Bronchial epithelial cell (primary cell): Measurements from ENCODE around the gene B3GNT7. TPM values are rescaled to one million over a fixed set of nuclear protein-coding genes. Genes with fewer than 3 reads are reported as not detected.
A peak's percentile ranks its signal among the peaks of the same experiment; 100 is the strongest.

ENCODE experiments used
- DNase-seq: peaks from one replicate; pipeline ENCODE4 v3.0.0-alpha.2; 2010; ENCODE audit warnings: low read depth
- FAIRE-seq: peaks from 2 replicates; lab custom pipeline; 2011; peaks lifted over from hg19 to GRCh38; lab: Jason Lieb, UNC
- H3K27me3 ChIP-seq: 2 replicates; pipeline ENCODE4 v1.5.1; 2011; ENCODE audit warnings: low read length; ENCODE audit not compliant: control insufficient read depth, insufficient read depth
- H3K36me3 ChIP-seq: 2 replicates; pipeline ENCODE4 v1.5.1; 2011; ENCODE audit warnings: low read length; ENCODE audit not compliant: control insufficient read depth, insufficient read depth
- H3K4me3 ChIP-seq: 2 replicates; pipeline ENCODE4 v1.5.1; 2011; ENCODE audit warnings: mild to moderate bottlenecking, low read depth, low read length, control low read depth
- total RNA-seq: library from RNA; depleted of rRNA; stranded (reverse); fragments of >200 nt; gene quantifications from 2 replicates; pipeline ENCODE4 v1.2.1, GENCODE V29; 2014
- TF ChIP-seq, protein P1 (sequence below): IDR thresholded peaks from 2 replicates; pipeline ENCODE4 v1.5.1; 2011; ENCODE audit warnings: mild to moderate bottlenecking, moderate library complexity, low read length, control low read depth, inconsistent platforms; ENCODE audit not compliant: insufficient read depth, severe bottlenecking

B3GNT7 gene
- total RNA-seq, 1 donor from 2014 or later, result 0.26 TPM

DNA sequence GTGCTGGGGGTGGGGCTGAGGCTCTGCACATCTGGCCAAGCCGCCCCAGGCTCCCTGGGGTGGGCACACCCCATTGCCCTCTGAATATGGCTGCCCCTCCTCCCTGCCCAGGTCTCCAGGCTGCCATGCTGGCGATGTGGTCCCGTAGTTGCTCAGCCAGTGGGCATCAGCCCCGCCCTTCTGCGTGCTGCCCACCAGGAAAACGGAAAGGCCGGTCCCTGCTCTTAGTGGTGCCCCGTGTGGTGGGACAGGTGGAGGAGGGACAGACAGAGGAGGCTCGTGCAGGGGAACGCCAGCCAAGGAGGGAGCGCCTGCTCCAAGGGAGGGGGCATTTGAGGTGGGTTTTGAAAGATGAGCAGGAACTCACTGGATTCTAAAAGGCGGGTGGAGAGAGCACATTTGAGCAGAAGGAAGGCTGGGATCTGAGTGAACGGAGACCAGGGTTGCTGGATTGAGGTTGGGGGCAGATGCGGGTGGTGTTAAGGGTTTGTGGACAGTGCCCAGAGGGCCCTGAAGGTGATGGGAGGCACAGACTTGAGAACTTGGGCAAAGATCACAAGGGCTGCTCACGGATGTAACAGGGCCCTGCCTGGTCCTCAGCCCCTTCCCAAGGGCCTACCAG lies 6.7 kb upstream of the B3GNT7 start:
- DNase-seq (no peak), FAIRE-seq (no peak)
- TF ChIP-seq, protein P1, sequence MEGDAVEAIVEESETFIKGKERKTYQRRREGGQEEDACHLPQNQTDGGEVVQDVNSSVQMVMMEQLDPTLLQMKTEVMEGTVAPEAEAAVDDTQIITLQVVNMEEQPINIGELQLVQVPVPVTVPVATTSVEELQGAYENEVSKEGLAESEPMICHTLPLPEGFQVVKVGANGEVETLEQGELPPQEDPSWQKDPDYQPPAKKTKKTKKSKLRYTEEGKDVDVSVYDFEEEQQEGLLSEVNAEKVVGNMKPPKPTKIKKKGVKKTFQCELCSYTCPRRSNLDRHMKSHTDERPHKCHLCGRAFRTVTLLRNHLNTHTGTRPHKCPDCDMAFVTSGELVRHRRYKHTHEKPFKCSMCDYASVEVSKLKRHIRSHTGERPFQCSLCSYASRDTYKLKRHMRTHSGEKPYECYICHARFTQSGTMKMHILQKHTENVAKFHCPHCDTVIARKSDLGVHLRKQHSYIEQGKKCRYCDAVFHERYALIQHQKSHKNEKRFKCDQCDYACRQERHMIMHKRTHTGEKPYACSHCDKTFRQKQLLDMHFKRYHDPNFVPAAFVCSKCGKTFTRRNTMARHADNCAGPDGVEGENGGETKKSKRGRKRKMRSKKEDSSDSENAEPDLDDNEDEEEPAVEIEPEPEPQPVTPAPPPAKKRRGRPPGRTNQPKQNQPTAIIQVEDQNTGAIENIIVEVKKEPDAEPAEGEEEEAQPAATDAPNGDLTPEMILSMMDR, result no peak
- Histone ChIP-seq H3K36me3 (no peaks in the 10 kb centered on the region), H3K27me3 (no peaks in the 10 kb centered on the region), H3K4me3 (no peak overlapping the region)

DNA sequence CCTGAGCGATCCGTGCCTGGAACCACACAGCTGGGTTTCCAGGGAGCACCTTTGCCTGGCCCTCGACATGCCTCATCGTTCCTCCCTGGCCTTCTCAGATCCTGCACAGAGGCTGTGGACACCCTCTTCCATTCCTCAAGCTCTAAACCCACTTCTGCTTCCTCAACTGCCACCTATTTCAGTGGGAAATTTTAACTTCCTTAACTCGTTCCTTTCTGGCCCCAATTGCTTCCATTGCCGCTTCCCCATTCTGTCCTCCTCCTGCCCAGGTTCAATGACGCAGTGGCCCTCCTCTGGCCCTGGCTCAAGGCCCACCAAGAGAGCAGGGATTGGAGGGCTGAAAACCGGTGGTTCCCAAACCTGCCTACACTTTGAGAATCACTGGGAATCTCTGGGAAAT lies 4.8 kb upstream of the B3GNT7 start:
- Histone ChIP-seq H3K27me3 (no peaks in the 10 kb centered on the region), H3K4me3 (no peak overlapping the region), H3K36me3 (no peaks in the 10 kb centered on the region)
- TF ChIP-seq, protein P1, result no peak
- DNase-seq (no peak), FAIRE-seq (no peak)

- DNase-seq (no peak), FAIRE-seq (peak; percentile 80)
- H3K4me3 ChIP-seq, result no peak overlapping the region
- H3K36me3 ChIP-seq, result no peaks in the 10 kb centered on the region
- TF ChIP-seq, protein P1, result no peak
- H3K27me3 ChIP-seq, result peaks cover 2% of the 10 kb centered on the region
Measured at GRCh38 chr2:231391981-231392380, 3.5 kb upstream of the B3GNT7 start.

GRCh38 chr2:231392431-231393148 lies 2.9 kb upstream of the B3GNT7 start:
- Histone ChIP-seq H3K36me3 (no peaks in the 10 kb centered on the region), H3K4me3 (no peak overlapping the region), H3K27me3 (peaks cover 2% of the 10 kb centered on the region)
- FAIRE-seq, result peak; percentile 68
- TF ChIP-seq, protein P1, result no peak
- no peak for DNase-seq

DNA sequence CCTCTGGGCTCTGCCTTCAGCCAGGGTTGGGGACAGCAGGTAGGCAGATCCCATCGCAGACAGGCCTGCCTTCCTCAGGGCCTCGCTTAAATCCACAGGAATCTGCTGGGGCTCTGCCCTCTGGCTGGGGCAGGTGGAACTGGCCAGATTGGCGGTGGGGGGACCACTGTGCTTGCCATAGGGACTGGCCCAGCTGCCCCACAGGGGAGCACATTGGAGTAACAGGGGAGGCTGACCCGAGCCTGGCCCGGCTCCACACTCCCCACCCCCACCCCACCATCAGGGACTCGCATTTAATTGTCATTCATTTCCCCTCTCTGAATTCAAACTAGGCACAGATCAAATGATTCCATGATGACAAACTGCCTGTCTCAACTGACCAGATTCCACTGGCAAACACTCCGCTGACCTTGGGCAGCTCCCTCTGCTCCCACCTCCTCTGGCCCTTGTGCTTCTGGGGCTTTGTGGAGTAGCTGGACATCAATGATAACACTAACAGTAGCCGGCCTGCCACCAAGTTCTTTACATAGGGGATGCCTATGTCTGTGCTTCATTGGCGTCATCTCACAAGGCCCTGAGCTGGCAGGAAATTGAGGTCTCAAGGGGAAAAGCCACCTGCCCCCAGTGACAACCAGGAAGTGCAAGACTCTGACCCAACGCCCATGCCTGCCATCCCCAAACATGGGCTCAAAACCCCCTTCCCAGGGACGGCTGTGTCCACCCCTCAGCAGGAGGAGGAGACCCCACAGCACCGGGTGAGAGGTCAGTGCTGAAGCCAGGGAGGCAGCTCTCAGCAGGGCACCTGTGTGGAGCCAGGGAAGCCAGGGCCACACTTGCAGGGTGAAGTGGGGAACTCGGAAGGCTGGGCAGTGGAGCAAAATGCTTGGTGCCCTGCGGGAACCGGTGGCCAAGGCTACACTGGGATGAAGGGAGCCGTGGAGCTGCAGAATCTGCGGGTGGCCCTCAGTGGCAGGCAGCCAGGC lies 2.1 kb upstream of the B3GNT7 start:
- TF ChIP-seq, protein P1, result peak; percentile 6
- H3K36me3 ChIP-seq, result no peaks in the 10 kb centered on the region
- DNase-seq (no peak), FAIRE-seq (peak; percentile 68)
- no peak overlapping the region for H3K4me3 ChIP-seq
- peaks cover 2% of the 10 kb centered on the region for H3K27me3 ChIP-seq
